ENCODE data around the gene MMP1.

DNA sequence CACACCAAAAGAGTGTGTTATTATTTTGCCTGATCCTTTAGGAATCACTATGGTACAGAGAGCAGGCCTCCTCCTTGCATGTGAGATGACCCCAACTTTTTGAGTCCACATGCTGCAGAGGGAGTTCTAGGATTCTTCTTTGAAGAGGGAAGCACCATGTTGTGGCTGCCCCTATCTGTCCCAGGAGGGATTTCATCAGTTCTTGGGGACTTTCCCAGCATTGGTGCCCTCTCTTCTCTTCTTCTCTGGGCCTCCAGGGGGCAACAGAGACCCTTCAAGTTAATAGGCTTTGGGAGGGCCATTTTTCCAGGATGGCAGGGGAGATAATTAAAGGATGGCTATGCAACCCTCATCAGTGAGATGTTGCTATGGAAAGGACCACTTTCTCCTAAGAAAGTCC lies 3.6 kb downstream of the MMP1 start:
- no peak for TF ChIP-seq EZH2 (IDR thresholded peaks at IDR 0.05; ENCODE audit: low read length)
- TF ChIP-seq, protein P1, sequence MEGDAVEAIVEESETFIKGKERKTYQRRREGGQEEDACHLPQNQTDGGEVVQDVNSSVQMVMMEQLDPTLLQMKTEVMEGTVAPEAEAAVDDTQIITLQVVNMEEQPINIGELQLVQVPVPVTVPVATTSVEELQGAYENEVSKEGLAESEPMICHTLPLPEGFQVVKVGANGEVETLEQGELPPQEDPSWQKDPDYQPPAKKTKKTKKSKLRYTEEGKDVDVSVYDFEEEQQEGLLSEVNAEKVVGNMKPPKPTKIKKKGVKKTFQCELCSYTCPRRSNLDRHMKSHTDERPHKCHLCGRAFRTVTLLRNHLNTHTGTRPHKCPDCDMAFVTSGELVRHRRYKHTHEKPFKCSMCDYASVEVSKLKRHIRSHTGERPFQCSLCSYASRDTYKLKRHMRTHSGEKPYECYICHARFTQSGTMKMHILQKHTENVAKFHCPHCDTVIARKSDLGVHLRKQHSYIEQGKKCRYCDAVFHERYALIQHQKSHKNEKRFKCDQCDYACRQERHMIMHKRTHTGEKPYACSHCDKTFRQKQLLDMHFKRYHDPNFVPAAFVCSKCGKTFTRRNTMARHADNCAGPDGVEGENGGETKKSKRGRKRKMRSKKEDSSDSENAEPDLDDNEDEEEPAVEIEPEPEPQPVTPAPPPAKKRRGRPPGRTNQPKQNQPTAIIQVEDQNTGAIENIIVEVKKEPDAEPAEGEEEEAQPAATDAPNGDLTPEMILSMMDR (optimal IDR thresholded peaks at IDR 0.05 in 1 of 3, IDR thresholded peaks at IDR 0.05 in 1 of 3, conservative IDR thresholded peaks at IDR 0.05 in 1 of 3; ENCODE audit: extremely low read depth in 1 of 3, insufficient read depth in 2 of 3, low read length in 3 of 3) = peak; percentile 29 to 54 (median 40)

Data from keratinocyte (primary cell).